ENCODE data around the gene SMC5.

Gene SMC5

GRCh38 chr9:70347046-70347445, 88.3 kb downstream of the SMC5 start:
- no peak overlapping the region for H3K4me3 ChIP-seq (ENCODE audit: low read length)
- no peak for TF ChIP-seq CTCF (IDR thresholded peaks at IDR 0.05; ENCODE audit: insufficient read depth, low read depth, low read length, missing control alignments)
- DNase-seq (ENCODE audit: low read depth), result no peak

DNA sequence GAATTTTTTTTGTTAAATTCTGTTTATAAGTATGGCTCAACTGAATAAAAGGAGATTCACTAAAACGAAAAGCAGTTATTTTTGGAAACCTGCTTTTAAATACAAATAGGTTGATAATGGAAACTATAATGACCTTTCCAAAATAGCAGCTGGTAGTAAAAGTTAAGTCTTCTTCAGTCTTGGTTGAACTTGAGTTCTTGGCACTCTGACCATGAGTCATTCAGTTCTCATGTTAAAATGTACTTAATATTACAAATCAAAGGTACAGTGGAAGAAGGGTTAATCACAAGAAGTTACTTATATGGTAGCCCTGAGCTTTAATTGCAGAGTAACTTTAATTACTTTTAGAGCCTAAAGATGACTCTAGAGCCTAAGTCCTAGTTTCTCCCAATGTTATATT, 93.6 kb downstream of the SMC5 start:
- H3K4me3 ChIP-seq (ENCODE audit: low read length), result no peak overlapping the region
- TF ChIP-seq CTCF (IDR thresholded peaks at IDR 0.05; ENCODE audit: insufficient read depth, low read depth, low read length, missing control alignments), result no peak
- DNase-seq (ENCODE audit: low read depth), result peak; percentile 40

GRCh38 chr9:70352802-70353201, 94.0 kb downstream of the SMC5 start:
- no peak for DNase-seq (ENCODE audit: low read depth)
- TF ChIP-seq CTCF (IDR thresholded peaks at IDR 0.05; ENCODE audit: insufficient read depth, low read depth, low read length, missing control alignments), result peak; percentile 39
- H3K4me3 ChIP-seq (ENCODE audit: low read length), result no peak overlapping the region

DNA sequence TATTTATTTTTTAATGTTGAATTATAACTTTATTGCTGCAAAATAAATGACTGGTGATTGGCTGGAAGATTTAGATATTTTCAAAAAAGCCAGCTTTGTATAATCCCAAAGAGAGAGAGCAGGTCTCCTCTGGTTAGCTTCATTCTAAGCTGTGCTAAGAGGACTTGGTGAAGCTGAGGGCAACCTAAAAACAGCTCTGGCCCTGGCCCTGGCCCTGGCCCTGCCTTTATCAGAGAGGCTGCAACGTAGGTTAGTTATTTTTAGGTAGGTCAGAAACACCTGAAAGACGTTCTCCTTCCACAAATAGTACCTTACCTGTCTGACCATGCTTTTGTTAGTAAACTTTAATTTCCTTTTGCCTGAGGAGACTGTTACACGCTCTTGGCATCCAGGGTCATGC, 97.0 kb downstream of the SMC5 start:
- no peak for DNase-seq (ENCODE audit: low read depth)
- H3K4me3 ChIP-seq (ENCODE audit: low read length), result no peak overlapping the region
- no peak for TF ChIP-seq CTCF (IDR thresholded peaks at IDR 0.05; ENCODE audit: insufficient read depth, low read depth, low read length, missing control alignments)

- DNase-seq (ENCODE audit: low read depth), result peak; percentile 61
- TF ChIP-seq CTCF (IDR thresholded peaks at IDR 0.05; ENCODE audit: insufficient read depth, low read depth, low read length, missing control alignments), result no peak
- H3K4me3 ChIP-seq (ENCODE audit: low read length), result no peak overlapping the region
Measured at GRCh38 chr9:70362952-70363351, 104.2 kb downstream of the SMC5 start.

GRCh38 chr9:70363760-70364159, 105.0 kb downstream of the SMC5 start:
- H3K4me3 ChIP-seq (ENCODE audit: low read length), result no peak overlapping the region
- TF ChIP-seq CTCF (IDR thresholded peaks at IDR 0.05; ENCODE audit: insufficient read depth, low read depth, low read length, missing control alignments), result no peak
- DNase-seq (ENCODE audit: low read depth), result no peak

- DNase-seq (ENCODE audit: low read depth), result no peak
- no peak overlapping the region for H3K4me3 ChIP-seq (ENCODE audit: low read length)
- TF ChIP-seq CTCF (IDR thresholded peaks at IDR 0.05; ENCODE audit: insufficient read depth, low read depth, low read length, missing control alignments), result no peak
Measured at GRCh38 chr9:70367305-70367930, 108.6 kb downstream of the SMC5 start.

Measured in epithelial cell of esophagus (primary cell).